ENCODE results near the gene SMYD3. TPM values are rescaled to one million over a fixed set of nuclear protein-coding genes. Genes with fewer than 3 reads are reported as not detected.

SMYD3 gene
- total and polyA plus RNA-seq, 10 donors: 12.5 to 33.1 (median 21.0) TPM

DNA sequence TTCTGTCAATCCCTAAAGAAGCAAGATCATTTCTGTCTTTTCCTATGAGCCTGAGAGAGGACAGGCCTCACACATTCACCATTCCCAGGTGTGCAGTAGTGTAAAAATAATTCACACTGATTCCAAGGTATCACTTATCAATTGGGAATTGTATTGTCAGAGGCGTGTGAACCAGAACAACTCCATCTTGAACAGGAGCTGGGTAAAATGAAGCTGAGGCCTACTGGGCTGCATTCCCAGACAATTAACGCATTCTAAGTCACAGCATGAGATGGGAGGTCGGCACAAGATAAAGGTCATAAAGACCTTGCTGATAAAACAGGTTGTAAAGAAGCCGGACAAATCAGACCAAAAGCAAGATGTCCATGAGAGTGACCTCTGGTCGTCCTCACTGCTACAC, 239.2 kb downstream of the SMYD3 start:
- H3K27ac ChIP-seq: no peak overlapping the region
- intact Hi-C loops (cut with DNase I; ENCODE audit: low total_unique reads): no loop called here
- no peak overlapping the region for H3K4me3 ChIP-seq
- no peaks in the 10 kb centered on the region for H3K36me3 ChIP-seq
- TF ChIP-seq, protein P1, sequence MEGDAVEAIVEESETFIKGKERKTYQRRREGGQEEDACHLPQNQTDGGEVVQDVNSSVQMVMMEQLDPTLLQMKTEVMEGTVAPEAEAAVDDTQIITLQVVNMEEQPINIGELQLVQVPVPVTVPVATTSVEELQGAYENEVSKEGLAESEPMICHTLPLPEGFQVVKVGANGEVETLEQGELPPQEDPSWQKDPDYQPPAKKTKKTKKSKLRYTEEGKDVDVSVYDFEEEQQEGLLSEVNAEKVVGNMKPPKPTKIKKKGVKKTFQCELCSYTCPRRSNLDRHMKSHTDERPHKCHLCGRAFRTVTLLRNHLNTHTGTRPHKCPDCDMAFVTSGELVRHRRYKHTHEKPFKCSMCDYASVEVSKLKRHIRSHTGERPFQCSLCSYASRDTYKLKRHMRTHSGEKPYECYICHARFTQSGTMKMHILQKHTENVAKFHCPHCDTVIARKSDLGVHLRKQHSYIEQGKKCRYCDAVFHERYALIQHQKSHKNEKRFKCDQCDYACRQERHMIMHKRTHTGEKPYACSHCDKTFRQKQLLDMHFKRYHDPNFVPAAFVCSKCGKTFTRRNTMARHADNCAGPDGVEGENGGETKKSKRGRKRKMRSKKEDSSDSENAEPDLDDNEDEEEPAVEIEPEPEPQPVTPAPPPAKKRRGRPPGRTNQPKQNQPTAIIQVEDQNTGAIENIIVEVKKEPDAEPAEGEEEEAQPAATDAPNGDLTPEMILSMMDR (IDR thresholded peaks at IDR 0.05 in 8 of 11, conservative IDR thresholded peaks at IDR 0.05 in 3 of 11): no peak
- no peak for TF ChIP-seq POLR2A (IDR thresholded peaks at IDR 0.05)
- TF ChIP-seq POLR2AphosphoS5 (IDR thresholded peaks at IDR 0.05): no peak
- H3K4me1 ChIP-seq: no peaks in the 10 kb centered on the region
- no peaks in the 10 kb centered on the region for H3K27me3 ChIP-seq (replicated peaks in 1 of 7)
- no peak for DNase-seq
- WGBS, 5 donors: 85 to 91% (median 90%) methylated on average over 5 of the region's 5 CpGs
- no peaks in the 10 kb centered on the region for H3K9me3 ChIP-seq

DNA sequence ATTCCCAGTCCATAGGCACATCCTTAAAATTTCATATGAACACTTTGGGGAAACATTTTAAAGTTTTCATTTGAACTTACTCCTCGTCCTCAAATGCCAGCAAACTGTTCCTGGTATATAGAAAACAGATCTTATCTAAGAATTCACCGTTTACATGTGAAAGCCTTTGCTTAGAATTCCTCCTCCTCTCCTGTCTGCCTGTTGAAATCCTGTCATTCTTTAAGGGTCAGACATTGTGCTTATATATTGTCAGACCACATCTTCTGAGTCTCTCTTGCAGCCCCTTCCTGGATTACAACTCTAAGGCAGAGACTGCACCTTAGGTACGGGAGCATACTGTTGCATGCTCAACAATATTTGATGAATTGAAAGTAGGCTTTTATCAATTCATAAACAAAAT, 239.7 kb downstream of the SMYD3 start:
- intact Hi-C loops (cut with DNase I; ENCODE audit: low total_unique reads): no loop called here
- no peak for TF ChIP-seq POLR2A (IDR thresholded peaks at IDR 0.05)
- no peak for TF ChIP-seq POLR2AphosphoS5 (IDR thresholded peaks at IDR 0.05)
- TF ChIP-seq, protein P1 (IDR thresholded peaks at IDR 0.05 in 8 of 11, conservative IDR thresholded peaks at IDR 0.05 in 3 of 11): no peak
- 75 to 93% (median 88%) methylated on average over 3 of the region's 3 CpGs for WGBS, 5 donors
- H3K27me3 ChIP-seq (replicated peaks in 1 of 7): no peaks in the 10 kb centered on the region
- no peaks in the 10 kb centered on the region for H3K9me3 ChIP-seq
- no peak overlapping the region for H3K4me3 ChIP-seq
- no peaks in the 10 kb centered on the region for H3K36me3 ChIP-seq
- no peak overlapping the region for H3K27ac ChIP-seq
- no peaks in the 10 kb centered on the region for H3K4me1 ChIP-seq
- no peak for DNase-seq

DNA sequence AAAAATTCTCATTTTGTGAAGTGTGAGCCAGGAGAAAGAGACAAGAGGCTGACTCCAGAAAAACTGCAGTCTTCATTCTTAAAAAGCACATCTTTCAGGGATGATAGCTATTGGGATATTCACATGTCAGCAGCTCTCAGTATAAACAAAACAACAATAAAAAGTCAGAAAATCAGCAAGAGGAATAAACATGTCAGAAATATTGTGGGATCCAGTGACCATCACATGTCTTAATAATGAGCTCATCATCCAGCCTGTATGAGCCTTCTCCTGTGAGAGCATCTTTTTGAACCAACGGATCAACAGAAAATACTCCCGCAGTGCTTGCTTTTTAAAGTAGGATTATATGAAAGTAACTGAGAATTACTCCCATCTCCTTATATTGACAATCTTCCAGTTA, 241.6 kb downstream of the SMYD3 start:
- WGBS, 5 donors: 94 to 100% (median 98%) methylated on average over 2 of the region's 2 CpGs
- Histone ChIP-seq H3K4me3 (no peak overlapping the region), H3K4me1 (no peaks in the 10 kb centered on the region), H3K9me3 (peaks cover 0 to 4% (median 0%) of the 10 kb centered on the region in 8 donors), H3K27ac (no peak overlapping the region), H3K36me3 (no peaks in the 10 kb centered on the region), H3K27me3 (replicated peaks in 1 of 7) (no peaks in the 10 kb centered on the region)
- no peak for DNase-seq
- intact Hi-C loops (cut with DNase I; ENCODE audit: low total_unique reads): no loop called here
- TF ChIP-seq POLR2AphosphoS5 (IDR thresholded peaks at IDR 0.05) (no peak), POLR2A (IDR thresholded peaks at IDR 0.05) (no peak)
- TF ChIP-seq, protein P1 (IDR thresholded peaks at IDR 0.05 in 8 of 11, conservative IDR thresholded peaks at IDR 0.05 in 3 of 11): no peak

DNA sequence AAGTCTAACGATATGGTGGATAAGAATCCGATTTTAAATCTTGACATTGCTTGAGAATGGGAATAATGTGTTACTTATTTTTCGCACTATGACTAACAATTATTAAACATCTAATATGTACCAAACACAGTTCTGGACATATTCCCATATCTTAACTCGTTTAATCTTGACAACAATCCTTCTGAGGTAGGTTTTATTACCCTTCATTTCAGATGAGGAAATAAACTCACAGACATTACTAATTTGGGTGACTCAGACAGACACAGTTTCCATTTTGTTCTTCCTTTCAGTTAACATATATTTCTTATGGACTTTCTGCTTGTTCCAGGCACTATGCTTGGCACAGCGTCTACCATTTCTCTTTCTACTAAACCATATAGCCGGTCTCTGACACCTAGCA, 244.8 kb downstream of the SMYD3 start:
- intact Hi-C loops (cut with DNase I; ENCODE audit: low total_unique reads): no loop called here
- Histone ChIP-seq H3K9me3 (peaks cover 0 to 36% (median 18%) of the 10 kb centered on the region in 8 donors), H3K4me1 (no peaks in the 10 kb centered on the region), H3K36me3 (peaks cover 0 to 5% (median 0%) of the 10 kb centered on the region in 6 donors), H3K27ac (no peak overlapping the region), H3K27me3 (replicated peaks in 1 of 7) (no peaks in the 10 kb centered on the region), H3K4me3 (no peak overlapping the region)
- WGBS, 5 donors: 86 to 99% (median 95%) methylated on average over 6 of the region's 6 CpGs
- TF ChIP-seq POLR2A (IDR thresholded peaks at IDR 0.05): no peak
- TF ChIP-seq, protein P1 (IDR thresholded peaks at IDR 0.05 in 8 of 11, conservative IDR thresholded peaks at IDR 0.05 in 3 of 11): no peak
- TF ChIP-seq POLR2AphosphoS5 (IDR thresholded peaks at IDR 0.05): no peak
- DNase-seq: no peak

All from spleen (tissue), 11 donors.